GM19239 (cell line): ENCODE measurements around the gene TTLL5.
"Not testable (repeated sequence)": the region's sequence is repeated elsewhere in the genome, so short reads cannot be mapped to it uniquely, and the experiment has no call there.

Experiments
- DNase-seq: peaks from one replicate; pipeline ENCODE4 v3.0.0; 2011; ENCODE audit warnings: low spot score; ENCODE audit not compliant: insufficient read length
- FAIRE-seq: peaks from 2 replicates; lab custom pipeline; 2011; peaks lifted over from hg19 to GRCh38; lab: Jason Lieb, UNC

Gene TTLL5

GRCh38 chr14:75886636-75887348 is 225.7 kb downstream of the TTLL5 start:
- FAIRE-seq: no peak
- no peak for DNase-seq

DNA sequence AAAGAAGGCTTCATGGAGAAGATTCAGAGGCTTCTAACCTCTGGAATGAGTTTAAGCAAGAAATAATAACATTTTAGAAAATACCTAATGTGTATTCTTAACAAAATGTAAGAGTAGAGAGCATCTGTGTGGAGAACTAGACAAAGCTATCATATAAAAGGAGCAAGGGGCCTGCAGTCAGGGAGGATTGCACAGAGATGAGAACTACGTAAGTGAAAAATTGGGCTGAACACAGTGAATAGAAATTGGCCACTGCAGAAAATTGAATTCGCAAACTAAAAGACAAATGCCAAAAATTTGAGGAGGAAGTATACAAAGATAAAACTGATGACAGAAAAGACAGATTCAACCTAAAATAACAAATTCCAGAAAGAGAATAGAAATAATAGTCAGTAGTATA is 227.9 kb downstream of the TTLL5 start:
- no peak for DNase-seq
- FAIRE-seq: no peak

DNA sequence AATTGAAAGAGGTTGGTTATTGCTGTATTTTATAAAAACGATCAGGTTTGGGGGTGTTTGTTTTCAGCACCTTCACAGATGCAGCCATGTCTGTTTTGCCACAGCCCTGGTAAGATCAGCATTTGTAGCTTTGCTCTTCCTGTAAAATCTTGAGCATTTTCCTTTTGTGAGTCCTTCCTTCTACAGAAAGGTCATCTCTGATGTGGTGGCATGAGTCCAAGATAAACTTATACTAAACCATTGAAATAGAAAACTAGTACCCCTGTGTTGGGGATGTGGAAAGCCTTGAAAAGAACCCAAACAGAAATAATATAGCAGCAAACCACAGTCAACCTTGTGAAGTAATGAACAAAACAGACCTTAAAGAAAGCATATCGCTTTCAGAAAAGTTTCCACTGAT is 235.3 kb downstream of the TTLL5 start:
- FAIRE-seq (peak; percentile 45), DNase-seq (no peak)

DNA sequence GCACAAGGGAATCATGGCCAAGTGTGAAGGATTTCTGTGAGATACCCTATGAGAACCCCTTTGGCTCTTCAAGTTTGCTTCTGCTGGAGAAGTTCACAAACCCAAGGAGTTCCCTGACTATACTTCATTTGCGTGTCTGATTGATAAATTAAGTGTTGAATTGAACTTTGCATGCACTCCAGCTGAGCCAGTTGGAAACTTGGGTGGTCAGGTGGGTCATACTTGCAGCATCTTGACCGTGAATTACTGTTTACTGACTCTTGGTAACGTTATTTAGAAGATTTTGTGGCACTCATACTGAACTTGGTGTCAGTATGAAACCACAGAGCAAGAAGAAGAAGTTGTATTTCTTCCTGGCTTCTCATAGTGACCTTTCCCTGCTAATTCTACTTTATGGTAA is 243.3 kb downstream of the TTLL5 start:
- DNase-seq (no peak), FAIRE-seq (no peak)

- DNase-seq: no peak
- FAIRE-seq: no peak
Measured at GRCh38 chr14:75905147-75905904, 244.3 kb downstream of the TTLL5 start.

DNA sequence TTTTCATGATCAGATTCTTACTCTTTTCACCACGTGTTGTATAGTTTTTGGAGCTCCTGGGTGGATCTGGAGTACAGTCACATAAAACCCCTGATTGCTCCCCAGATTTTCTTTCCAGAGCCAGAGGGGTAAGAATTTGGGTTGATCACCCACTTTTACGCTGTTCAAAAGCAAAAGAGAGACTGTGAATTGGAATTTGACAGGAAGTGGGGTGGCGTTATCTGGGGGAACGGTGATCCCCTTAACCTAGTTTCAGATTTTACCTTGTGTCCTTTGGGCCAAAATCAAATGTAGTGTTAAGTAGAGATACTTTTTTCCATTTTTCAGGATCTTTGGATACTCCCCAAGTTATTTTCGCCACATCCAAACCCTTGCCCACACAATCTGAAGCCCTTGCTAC is 245.2 kb downstream of the TTLL5 start:
- DNase-seq: no peak
- FAIRE-seq: no peak

DNA sequence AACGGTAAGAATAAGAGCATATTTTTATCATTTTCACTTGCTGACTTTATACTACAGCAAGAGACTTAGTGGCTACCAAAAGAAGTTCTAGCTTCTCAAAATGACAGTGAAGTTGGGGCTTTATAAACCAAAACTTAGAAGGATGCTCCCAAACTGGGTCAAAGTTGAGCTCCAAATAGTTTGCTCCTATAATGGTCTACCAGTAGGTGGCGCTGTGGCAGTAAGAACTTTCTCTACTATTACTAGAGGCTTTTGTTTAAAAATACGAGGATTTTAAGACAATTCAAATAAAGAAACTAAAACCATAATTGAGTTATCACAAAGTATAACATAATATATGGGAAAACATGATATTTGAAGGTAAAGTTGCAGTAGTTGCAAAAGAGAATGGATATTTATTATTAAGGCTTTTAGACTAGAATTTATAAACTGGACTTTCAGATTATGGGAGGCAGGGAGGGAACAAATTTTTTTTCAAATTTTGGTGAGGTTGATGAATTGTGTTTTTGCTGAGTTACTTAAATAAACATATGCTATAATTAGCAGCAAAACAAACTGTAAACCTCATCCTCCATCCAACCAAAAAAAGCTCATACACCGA is 245.7 kb downstream of the TTLL5 start:
- FAIRE-seq (peak; percentile 89), DNase-seq (peak; percentile 28)

DNA sequence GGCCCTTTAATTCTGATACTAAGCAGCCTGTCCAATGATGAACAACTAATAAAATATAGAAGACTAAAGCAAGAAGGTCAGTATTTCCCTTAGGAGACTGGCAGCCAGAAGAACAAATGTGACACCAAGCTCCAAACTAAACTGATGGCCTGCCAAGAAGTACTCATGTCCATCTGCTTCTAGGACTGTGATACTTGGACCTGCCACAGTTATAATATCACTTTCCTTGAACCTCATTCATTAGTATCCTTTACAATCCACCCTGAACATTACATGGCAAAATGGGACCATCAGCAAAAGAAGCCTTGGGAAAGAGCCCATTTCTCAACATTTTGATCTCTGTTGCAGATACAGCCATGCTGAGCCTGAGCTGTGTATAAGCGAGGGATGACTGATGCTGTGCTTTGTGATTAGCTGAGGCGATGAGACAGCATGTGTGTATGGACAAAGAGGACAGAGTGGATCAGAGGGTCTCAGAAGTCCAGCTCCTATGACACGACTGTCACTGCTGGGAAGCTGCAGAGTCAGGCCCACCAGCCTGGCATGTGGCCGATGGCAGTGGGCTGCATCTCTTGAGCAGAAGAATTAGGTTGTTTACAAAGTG is 246.8 kb downstream of the TTLL5 start:
- FAIRE-seq: no peak
- no peak for DNase-seq

DNA sequence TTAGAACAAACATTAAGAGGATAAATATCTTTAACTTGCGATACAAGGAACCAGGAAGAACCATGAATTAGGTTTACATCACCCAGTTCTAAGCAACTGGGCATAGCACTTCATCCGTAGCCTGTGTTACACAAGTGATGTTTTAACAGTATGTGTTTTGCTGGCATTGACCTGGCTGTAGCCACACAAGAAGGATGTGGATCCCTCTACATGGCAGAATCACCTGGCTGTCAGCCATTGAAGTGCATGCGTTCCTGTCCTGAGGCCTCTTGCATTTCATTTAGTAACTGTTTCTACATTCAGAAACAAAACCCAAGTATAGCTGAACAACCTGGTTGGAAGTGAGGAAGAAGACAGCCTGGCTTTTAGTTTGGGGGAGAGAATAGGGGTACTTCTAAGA is 248.6 kb downstream of the TTLL5 start:
- no peak for DNase-seq
- FAIRE-seq: no peak

DNA sequence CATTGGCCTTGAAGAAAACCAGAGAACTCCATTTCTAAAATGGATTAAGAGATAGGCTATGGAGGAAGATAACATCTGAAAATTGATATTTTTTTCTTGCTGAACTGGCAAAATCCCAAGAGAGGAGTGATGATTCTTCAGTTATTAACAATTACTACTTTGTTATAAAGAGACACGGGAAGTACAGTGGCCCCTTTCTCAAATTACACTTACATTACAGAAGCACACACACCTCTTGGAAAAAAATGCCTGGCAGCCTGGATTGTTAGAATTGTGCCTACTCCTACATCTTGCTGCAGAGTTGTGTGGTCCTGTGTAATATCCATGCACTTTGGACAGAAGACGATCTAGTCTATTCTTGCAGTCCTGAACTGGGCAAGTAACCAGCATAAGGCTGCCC is 249.0 kb downstream of the TTLL5 start:
- DNase-seq: no peak
- FAIRE-seq: no peak

- no peak for FAIRE-seq
- no peak for DNase-seq
Measured at GRCh38 chr14:75911883-75912282, 250.8 kb downstream of the TTLL5 start.

GRCh38 chr14:75913183-75913582 is 252.1 kb downstream of the TTLL5 start:
- FAIRE-seq (peak; percentile 8), DNase-seq (no peak)

DNA sequence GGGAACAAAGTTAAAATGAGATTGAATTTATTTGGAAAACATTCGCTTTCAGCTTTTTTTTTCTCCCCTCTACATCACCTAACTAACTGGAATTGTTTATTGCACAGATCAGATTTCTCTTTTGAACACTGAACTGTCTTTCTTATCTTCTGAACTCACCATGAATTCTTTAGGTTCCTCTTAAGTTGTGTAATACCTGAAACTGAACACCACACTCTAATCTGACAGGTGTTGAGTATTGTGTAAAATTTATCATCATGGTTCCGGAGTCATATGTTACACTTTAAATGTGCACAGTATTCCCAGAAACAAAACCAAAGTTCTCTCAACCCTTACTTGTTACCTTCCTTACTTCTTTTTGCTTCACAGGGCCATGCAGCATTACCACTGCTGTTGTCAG is 254.0 kb downstream of the TTLL5 start:
- DNase-seq (no peak), FAIRE-seq (no peak)

DNA sequence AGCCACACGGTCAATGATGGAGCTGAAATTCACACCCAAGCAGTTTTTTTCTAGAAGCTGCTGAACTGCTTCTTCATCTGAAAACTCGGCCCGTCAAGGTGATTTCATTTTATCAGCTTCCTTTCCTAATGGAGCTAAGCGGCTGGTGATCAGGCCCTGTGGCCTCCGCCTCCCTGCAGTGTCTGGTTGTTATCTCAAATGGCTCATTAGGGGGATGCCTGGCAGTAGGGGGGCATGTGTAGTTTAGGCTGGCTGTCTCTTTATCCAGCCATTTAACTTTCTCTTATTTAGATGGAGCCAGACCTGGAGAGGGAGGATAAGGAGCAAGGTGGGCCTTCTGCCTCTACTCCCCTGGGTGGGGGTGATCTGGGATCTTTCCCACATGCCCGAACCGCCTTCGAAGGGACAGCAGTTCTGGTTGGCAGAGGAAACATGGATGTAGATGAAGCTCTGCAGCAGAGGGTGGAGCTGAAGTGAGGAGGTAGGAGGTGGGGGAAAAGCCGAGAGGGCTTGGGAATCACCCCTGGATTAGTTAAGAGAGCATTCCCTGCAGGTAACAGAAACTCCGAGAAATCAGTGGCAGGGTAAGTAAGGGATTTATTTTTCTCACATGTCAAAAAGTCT is 256.4 kb downstream of the TTLL5 start:
- DNase-seq (no peak), FAIRE-seq (no peak)

- peak; percentile 23 for FAIRE-seq
Measured at GRCh38 chr14:75917946-75918335, 256.9 kb downstream of the TTLL5 start.

DNA sequence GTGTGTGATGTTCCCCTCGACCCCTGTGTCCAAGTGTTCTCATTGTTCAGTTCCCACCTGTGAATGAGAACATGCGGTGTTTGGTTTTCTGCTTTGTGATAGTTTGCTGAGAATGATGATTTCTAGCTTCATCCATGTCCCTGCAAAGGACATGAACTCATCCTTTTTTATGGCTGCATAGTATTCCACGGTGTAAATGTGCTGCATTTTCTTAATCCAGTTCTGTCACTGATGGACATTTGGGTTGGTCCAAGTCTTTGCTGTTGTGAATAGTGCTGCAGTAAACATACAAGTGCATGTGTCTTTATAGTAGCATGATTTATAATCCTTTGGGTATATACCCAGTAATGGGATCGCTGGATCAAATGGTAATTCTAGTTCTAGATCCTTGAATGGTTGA is 259.4 kb downstream of the TTLL5 start:
- not testable (repeated sequence) for DNase-seq, FAIRE-seq

More at GRCh38 chr14:75917946-75918335, 256.9 kb downstream of the TTLL5 start:
- no peak for DNase-seq

GRCh38 chr14:75925141-75925840 is 264.2 kb downstream of the TTLL5 start:
- not testable (repeated sequence) for FAIRE-seq, DNase-seq

DNA sequence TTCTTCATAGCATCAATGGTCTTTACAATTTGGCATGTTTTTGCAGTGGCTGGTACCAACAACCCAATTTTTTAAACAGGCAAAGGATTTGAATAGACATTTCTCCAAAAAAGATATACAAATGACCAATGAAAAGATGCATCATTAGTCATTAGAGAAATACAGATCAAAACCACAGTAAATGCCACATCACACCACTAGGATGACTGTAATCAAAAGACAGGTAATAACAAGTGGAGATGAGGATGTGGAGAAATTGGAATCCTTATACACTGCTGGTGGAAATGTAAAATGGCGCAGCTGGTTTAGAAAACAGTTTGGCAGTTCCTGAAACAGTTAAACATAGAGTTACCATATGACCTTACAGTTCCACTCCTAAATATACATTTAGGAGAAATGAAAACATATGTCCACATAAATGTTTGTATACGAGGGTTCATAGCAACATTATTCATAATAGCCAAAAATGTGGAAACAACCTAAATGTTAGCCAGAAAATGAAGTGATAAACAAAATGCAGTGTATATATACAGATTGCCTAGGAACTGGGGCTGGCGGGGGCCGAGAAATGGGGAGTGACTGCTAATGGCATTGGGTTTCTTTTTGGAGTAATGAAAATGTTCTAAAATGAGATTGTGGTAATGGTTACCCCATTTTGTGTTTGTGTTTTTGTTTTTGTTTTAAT is 265.5 kb downstream of the TTLL5 start:
- DNase-seq (no peak), FAIRE-seq (no peak)

- DNase-seq (no peak), FAIRE-seq (no peak)
Measured at GRCh38 chr14:75927564-75928087, 266.6 kb downstream of the TTLL5 start.
